Activated naive CD4-positive, alpha-beta T cell treated with anti-CD3 and anti-CD28 coated beads, Interleukin-2, amount 50 U/mL, for 24 hours (primary cell): ENCODE measurements around the gene NIM1K.
"Not testable (repeated sequence)": the region's sequence is repeated elsewhere in the genome, so short reads cannot be mapped to it uniquely, and the experiment has no call there.

ENCODE experiments used
- H3K27ac Mint-ChIP-seq: one replicate; pipeline ENCODE4 v1.8.0; 2021; ENCODE audit warnings: mild to moderate bottlenecking, mixed read lengths
- H3K27me3 Mint-ChIP-seq: one replicate; pipeline ENCODE4 v1.8.0; 2021; ENCODE audit warnings: mixed read lengths
- H3K36me3 Mint-ChIP-seq: one replicate; pipeline ENCODE4 v1.8.0; 2021; ENCODE audit warnings: mixed read lengths
- H3K4me1 Mint-ChIP-seq: one replicate; pipeline ENCODE4 v1.8.0; 2021; ENCODE audit warnings: mixed read lengths
- H3K4me3 Mint-ChIP-seq: one replicate; pipeline ENCODE4 v1.8.0; 2021; ENCODE audit warnings: mild to moderate bottlenecking, mixed read lengths
- H3K9me3 Mint-ChIP-seq: one replicate; pipeline ENCODE4 v1.8.0; 2021; ENCODE audit warnings: mixed read lengths

NIM1K gene

DNA sequence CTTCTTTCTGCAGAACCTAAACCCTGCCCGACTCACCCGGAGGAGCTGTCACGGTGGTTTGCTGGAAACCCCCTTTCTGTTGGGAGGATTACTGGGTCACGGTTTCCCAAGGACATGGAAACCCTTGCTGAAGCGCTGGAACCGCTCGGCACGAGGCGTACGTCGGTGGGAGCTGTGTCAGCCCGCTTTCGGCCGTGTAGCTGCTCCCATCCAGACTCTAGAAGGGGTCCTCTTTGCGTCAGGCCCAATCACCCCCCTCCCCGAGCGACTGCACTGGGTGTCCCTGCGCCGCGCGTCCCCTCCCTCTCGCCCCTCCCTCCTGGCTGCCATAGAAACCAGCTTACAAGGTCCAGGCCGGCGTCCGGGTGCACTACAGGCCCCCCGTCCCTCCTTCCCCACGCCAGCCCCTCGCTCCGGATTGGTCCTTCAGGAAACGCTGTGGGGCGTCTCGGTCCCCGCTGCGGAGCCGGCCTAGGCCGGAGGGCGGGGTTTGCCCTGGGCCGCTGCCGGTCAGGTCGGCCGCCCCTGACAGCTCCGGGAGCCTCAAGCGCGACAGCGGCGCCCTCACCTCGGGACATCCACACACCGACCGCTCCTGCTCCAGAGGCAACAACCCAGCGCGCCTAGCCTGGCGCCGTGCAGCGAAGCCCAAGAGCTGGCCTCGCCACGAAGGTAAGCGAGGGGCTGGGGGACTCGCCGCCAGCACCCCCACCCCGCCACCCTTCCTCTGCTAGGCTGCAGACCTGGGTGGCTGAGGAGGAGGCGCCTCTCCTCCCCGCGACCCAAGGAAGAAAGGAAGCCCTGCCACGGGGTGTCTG, at the start of gene NIM1K:
NIM1K (plus strand) TSS at position 486 of the 818 bp plus-strand sequence. CDS start 53,551 bp downstream, outside the sequence.
- Mint-ChIP-seq H3K36me3 (peaks cover 5% of the 10 kb centered on the region), H3K4me3 (peak within 1 kb of the TSS; percentile 90), H3K27ac (no peak within 1 kb of the TSS), H3K4me1 (peaks cover 28% of the 10 kb centered on the region), H3K9me3 (no peaks in the 10 kb centered on the region), H3K27me3 (peaks cover 9% of the 10 kb centered on the region)

DNA sequence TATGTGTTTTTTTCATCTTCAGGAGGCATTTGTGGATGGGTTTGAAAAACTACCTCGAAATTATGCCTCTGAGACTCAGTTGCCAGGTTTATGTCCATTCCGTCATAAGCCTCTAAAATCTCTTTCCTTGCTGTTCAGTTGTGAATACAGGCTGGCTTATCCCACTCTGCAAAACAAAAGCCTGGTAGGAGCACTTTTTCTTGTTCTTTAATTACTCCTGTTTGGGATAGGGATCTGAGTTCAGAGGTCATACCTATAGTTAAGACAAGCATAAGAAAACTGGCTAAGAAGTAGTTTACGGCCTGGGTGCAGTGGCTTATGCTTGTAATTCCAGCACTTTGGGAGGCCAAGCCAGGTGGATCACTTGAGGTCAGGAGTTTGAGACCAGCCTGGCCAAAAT, 47.0 kb upstream of the NIM1K start:
- Mint-ChIP-seq H3K27me3 (no peaks in the 10 kb centered on the region), H3K36me3 (peaks cover 13% of the 10 kb centered on the region), H3K4me3 (no peak overlapping the region), H3K9me3 (no peaks in the 10 kb centered on the region), H3K27ac (no peak overlapping the region), H3K4me1 (peaks cover 24% of the 10 kb centered on the region)

DNA sequence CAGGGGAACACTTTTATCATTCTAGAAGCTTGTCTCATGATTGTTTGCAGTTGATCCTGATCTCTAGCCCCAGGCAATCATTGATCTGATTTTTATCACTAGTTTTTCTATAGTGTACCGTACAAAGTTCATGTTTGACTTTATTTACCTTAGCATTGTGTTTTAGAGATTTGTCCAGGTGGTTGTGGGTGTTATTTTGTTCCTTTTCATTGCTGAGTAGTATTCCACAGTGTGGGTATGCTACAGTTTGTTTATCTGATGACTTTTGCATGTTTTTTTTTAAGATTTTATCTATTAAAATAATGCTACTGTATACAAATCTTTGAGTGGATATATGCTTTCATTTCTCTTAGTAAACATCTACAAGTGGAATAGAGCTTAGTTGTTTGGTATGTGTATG, 45.1 kb upstream of the NIM1K start:
- Mint-ChIP-seq H3K9me3 (no peaks in the 10 kb centered on the region), H3K4me3 (no peak overlapping the region), H3K36me3 (peaks cover 10% of the 10 kb centered on the region), H3K27ac (no peak overlapping the region), H3K27me3 (no peaks in the 10 kb centered on the region), H3K4me1 (peaks cover 18% of the 10 kb centered on the region)

DNA sequence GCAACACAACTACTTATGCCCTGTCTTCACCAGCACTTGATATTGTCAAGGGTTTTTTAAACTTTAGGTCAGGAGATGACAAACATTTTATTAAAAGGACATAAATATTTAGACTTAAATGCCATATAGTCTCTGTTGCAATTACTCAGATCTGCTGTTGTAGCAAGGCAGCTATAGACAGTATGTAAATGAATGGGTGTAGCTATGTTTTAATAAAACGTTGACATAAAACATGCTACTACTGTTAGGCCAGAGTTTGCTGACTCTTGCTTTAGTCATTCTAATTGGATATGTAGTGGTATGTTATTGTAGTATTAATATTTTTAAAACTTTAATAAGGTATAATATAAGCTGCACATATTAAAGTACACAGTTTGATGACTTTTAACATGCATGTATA, 43.6 kb upstream of the NIM1K start:
- H3K27me3 Mint-ChIP-seq, result no peaks in the 10 kb centered on the region
- no peak overlapping the region for H3K4me3 Mint-ChIP-seq
- peaks cover 14% of the 10 kb centered on the region for H3K36me3 Mint-ChIP-seq
- H3K27ac Mint-ChIP-seq, result no peak overlapping the region
- no peaks in the 10 kb centered on the region for H3K9me3 Mint-ChIP-seq
- peaks cover 21% of the 10 kb centered on the region for H3K4me1 Mint-ChIP-seq

DNA sequence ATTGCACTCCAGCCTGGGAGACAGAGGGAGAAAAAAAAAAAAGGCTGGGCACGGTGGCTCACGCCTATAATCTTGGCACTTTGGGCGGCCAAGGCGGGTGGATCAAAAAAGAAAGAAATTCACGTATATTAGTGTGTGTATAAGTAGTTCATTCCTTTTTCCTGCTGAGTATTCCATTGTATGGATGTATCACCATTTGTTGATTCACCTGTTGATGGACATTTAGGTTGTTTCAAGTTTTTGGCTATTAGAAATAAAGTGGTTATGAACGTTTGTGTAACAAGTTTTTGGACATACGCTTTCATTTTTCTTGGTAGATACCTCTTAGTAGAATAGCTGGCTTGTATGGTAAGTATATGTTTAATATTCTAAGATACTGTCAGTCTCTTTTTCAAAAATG, 42.8 kb upstream of the NIM1K start:
- no peaks in the 10 kb centered on the region for H3K9me3 Mint-ChIP-seq
- peaks cover 23% of the 10 kb centered on the region for H3K4me1 Mint-ChIP-seq
- H3K27ac Mint-ChIP-seq, result no peak overlapping the region
- no peak overlapping the region for H3K4me3 Mint-ChIP-seq
- H3K27me3 Mint-ChIP-seq, result no peaks in the 10 kb centered on the region
- H3K36me3 Mint-ChIP-seq, result peaks cover 14% of the 10 kb centered on the region

DNA sequence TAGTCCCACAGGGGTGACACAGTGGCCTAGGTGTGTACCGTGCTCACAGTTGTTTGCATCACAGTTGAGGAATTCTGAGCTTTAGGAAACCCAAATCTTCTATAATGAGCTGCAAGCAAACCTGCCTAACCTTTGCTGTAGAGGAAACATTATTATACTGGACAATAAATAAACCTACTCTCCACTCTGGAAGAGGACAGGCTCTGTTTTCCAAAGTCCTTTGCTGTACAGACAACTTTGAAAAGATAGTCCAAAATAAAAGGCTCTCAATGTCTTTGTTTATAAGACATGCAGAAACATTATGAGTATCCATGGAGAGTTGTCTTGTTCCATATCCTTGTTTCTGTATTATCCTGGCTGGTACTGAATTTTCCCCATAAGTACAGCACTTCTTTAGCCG, 42.0 kb upstream of the NIM1K start:
- no peak overlapping the region for H3K4me3 Mint-ChIP-seq
- peaks cover 15% of the 10 kb centered on the region for H3K4me1 Mint-ChIP-seq
- no peaks in the 10 kb centered on the region for H3K27me3 Mint-ChIP-seq
- H3K36me3 Mint-ChIP-seq, result peaks cover 10% of the 10 kb centered on the region
- H3K27ac Mint-ChIP-seq, result no peak overlapping the region
- no peaks in the 10 kb centered on the region for H3K9me3 Mint-ChIP-seq

GRCh38 chr5:43150748-43151147, 41.3 kb upstream of the NIM1K start:
- Mint-ChIP-seq H3K36me3 (peaks cover 10% of the 10 kb centered on the region), H3K4me1 (peaks cover 19% of the 10 kb centered on the region), H3K4me3 (no peak overlapping the region), H3K9me3 (no peaks in the 10 kb centered on the region), H3K27me3 (no peaks in the 10 kb centered on the region), H3K27ac (no peak overlapping the region)

- Mint-ChIP-seq H3K4me3 (no peak overlapping the region), H3K27ac (no peak overlapping the region), H3K27me3 (no peaks in the 10 kb centered on the region), H3K9me3 (no peaks in the 10 kb centered on the region), H3K4me1 (peaks cover 22% of the 10 kb centered on the region), H3K36me3 (peaks cover 7% of the 10 kb centered on the region)
These were observed 39.1 kb upstream of the NIM1K start for GRCh38 chr5:43152946-43153345.

DNA sequence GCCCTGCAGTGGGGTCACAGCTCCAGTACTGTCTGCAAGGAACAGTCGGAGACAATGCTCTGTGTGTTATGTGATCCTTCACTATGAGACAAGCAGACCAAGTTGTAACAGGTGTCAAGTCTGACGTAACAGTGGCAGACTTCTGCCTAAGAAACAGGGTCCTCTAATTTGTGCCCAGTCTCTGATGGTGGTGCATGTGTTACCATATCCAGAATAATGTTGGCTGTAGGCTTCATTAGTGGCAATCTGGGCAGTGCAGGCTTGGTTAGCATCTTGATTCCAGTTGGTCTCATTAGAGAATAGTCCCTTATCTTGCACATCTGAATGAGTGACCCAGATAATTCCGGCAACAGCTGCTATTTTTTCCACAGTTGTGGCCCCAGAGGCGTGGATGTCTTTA, 37.6 kb upstream of the NIM1K start:
- H3K4me1 Mint-ChIP-seq, result peaks cover 20% of the 10 kb centered on the region
- no peak overlapping the region for H3K4me3 Mint-ChIP-seq
- no peaks in the 10 kb centered on the region for H3K9me3 Mint-ChIP-seq
- H3K36me3 Mint-ChIP-seq, result peaks cover 4% of the 10 kb centered on the region
- H3K27ac Mint-ChIP-seq, result no peak overlapping the region
- no peaks in the 10 kb centered on the region for H3K27me3 Mint-ChIP-seq

GRCh38 chr5:43155394-43156096, 36.5 kb upstream of the NIM1K start:
- no peaks in the 10 kb centered on the region for H3K9me3 Mint-ChIP-seq
- no peak overlapping the region for H3K27ac Mint-ChIP-seq
- H3K36me3 Mint-ChIP-seq, result peaks cover 4% of the 10 kb centered on the region
- H3K27me3 Mint-ChIP-seq, result no peaks in the 10 kb centered on the region
- H3K4me1 Mint-ChIP-seq, result peaks cover 21% of the 10 kb centered on the region
- no peak overlapping the region for H3K4me3 Mint-ChIP-seq

GRCh38 chr5:43156388-43156787, 35.6 kb upstream of the NIM1K start:
- Mint-ChIP-seq H3K27ac (no peak overlapping the region), H3K36me3 (peaks cover 9% of the 10 kb centered on the region), H3K4me3 (no peak overlapping the region), H3K27me3 (no peaks in the 10 kb centered on the region), H3K4me1 (peaks cover 30% of the 10 kb centered on the region), H3K9me3 (no peaks in the 10 kb centered on the region)

DNA sequence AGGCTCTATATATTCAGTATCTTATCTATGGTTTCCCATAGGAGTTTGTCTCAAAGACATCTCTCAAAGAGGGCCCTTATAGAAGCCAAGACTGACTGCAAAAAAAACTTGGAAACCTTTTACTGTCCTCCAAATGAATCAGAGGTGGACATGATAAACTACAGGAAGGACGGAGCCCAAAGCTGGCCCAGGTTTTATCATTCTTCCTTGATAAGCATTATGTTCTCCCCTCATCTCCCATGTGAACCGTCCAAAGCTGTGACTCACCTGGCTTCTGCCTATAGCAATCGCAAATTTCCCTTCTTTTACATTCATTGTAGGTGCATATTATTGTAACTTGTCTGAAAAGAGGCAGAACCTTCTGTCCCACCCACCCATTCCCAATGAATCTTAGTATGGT, 35.0 kb upstream of the NIM1K start:
- peaks cover 11% of the 10 kb centered on the region for H3K36me3 Mint-ChIP-seq
- H3K9me3 Mint-ChIP-seq, result no peaks in the 10 kb centered on the region
- H3K4me1 Mint-ChIP-seq, result peaks cover 34% of the 10 kb centered on the region
- no peak overlapping the region for H3K27ac Mint-ChIP-seq
- no peaks in the 10 kb centered on the region for H3K27me3 Mint-ChIP-seq
- H3K4me3 Mint-ChIP-seq, result no peak overlapping the region

GRCh38 chr5:43161244-43161643, 30.8 kb upstream of the NIM1K start:
- peak overlapping the region; percentile 66 for H3K4me3 Mint-ChIP-seq
- no peaks in the 10 kb centered on the region for H3K9me3 Mint-ChIP-seq
- H3K27me3 Mint-ChIP-seq, result no peaks in the 10 kb centered on the region
- peaks cover 22% of the 10 kb centered on the region for H3K36me3 Mint-ChIP-seq
- H3K4me1 Mint-ChIP-seq, result peaks cover 32% of the 10 kb centered on the region
- peak overlapping the region; percentile 92 for H3K27ac Mint-ChIP-seq

DNA sequence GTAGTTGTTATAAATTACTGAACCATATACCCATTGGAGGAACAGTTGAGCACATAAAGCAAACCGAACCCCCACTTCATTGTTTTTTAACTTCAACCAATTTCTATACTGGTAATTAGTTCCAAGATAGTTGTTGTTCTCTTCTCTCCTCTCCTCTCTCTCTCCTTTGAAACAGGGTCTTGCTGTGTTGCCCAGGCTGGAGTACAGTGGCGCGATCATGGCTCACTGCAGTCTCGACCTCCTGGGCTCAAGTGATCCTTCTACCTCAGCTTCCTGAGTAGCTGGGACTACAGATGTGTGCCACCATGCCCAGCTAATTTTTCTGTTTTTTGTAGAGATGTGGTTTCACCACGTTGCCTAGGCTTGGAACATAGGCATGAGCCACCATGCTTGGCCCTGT, 27.2 kb upstream of the NIM1K start:
- peaks cover 32% of the 10 kb centered on the region for H3K4me1 Mint-ChIP-seq
- H3K27ac Mint-ChIP-seq, H3K4me3 Mint-ChIP-seq, H3K27me3 Mint-ChIP-seq, H3K9me3 Mint-ChIP-seq: not testable (repeated sequence)
- H3K36me3 Mint-ChIP-seq, result peaks cover 29% of the 10 kb centered on the region

GRCh38 chr5:43165323-43165722, 26.7 kb upstream of the NIM1K start:
- Mint-ChIP-seq H3K36me3 (peaks cover 32% of the 10 kb centered on the region), H3K9me3 (no peaks in the 10 kb centered on the region), H3K27me3 (no peaks in the 10 kb centered on the region), H3K4me3 (no peak overlapping the region), H3K27ac (peak overlapping the region; percentile 43), H3K4me1 (peaks cover 30% of the 10 kb centered on the region)

DNA sequence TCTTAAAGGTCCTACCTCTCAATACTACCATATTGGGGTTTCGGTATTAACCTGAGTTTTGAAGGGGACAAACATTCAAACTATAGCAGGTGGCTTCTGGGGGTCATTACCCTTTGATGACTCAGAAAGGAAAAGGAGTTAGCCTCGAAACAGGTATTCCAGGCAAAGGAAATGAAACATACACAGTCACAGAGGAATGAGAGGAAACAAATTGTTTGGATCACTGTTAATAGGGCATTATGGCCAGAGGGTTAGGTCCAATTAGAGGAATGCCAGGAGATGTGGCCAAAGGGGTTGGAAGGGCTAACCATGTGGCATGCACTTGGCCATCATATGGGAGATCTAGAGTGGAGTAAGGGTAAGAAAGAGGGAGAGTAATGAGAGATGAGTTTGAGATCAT, 23.9 kb upstream of the NIM1K start:
- Mint-ChIP-seq H3K4me1 (peaks cover 15% of the 10 kb centered on the region), H3K36me3 (peaks cover 37% of the 10 kb centered on the region), H3K27me3 (no peaks in the 10 kb centered on the region), H3K4me3 (no peak overlapping the region), H3K9me3 (no peaks in the 10 kb centered on the region), H3K27ac (no peak overlapping the region)
